ENCODE measurements around the gene OXLD1. TPM values are rescaled to one million over a fixed set of nuclear protein-coding genes. Genes with fewer than 3 reads are reported as not detected.
A peak's percentile ranks its signal among the peaks of the same experiment; 100 is the strongest.

Gene OXLD1
- total RNA-seq, 1 experiment from 2014 or later: 36.1 TPM

- H3K4me3 ChIP-seq (ENCODE audit: low read depth, low read length, poor library complexity, severe bottlenecking): no peak overlapping the region
- no peak overlapping the region for H3K27ac ChIP-seq (ENCODE audit: low read depth, low read length, poor library complexity, severe bottlenecking)
- H3K9me3 ChIP-seq (ENCODE audit: low read depth, low read length, poor library complexity, severe bottlenecking): no peaks in the 10 kb centered on the region
- no TSS peak for BruUV-seq (replicated peaks)
- no peak for TF ChIP-seq EZH2 (IDR thresholded peaks at IDR 0.05; ENCODE audit: borderline replicate concordance, low read depth, low read length, poor library complexity, severe bottlenecking)
- TF ChIP-seq, protein P1, sequence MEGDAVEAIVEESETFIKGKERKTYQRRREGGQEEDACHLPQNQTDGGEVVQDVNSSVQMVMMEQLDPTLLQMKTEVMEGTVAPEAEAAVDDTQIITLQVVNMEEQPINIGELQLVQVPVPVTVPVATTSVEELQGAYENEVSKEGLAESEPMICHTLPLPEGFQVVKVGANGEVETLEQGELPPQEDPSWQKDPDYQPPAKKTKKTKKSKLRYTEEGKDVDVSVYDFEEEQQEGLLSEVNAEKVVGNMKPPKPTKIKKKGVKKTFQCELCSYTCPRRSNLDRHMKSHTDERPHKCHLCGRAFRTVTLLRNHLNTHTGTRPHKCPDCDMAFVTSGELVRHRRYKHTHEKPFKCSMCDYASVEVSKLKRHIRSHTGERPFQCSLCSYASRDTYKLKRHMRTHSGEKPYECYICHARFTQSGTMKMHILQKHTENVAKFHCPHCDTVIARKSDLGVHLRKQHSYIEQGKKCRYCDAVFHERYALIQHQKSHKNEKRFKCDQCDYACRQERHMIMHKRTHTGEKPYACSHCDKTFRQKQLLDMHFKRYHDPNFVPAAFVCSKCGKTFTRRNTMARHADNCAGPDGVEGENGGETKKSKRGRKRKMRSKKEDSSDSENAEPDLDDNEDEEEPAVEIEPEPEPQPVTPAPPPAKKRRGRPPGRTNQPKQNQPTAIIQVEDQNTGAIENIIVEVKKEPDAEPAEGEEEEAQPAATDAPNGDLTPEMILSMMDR (conservative IDR thresholded peaks at IDR 0.05; ENCODE audit: low read depth, low read length): no peak
- POLR2A ChIA-PET (ENCODE audit: low non-redundant PET): no interaction called here
- H3K27me3 ChIP-seq (replicated peaks; ENCODE audit: insufficient read depth, low read depth, low read length, poor library complexity): no peaks in the 10 kb centered on the region
- no peaks in the 10 kb centered on the region for H3K36me3 ChIP-seq (ENCODE audit: insufficient read depth, low read length, poor library complexity, severe bottlenecking)
- H3K4me1 ChIP-seq (ENCODE audit: insufficient read depth, low read length, poor library complexity, severe bottlenecking): peaks cover 14% of the 10 kb centered on the region
- CTCF ChIA-PET: no interaction called here
- no peak for DNase-seq (ENCODE audit: low spot score)
- intact Hi-C loops (cut with micrococcal nuclease; ENCODE audit: unreplicated experiment): no loop called here
These were observed 26.4 kb downstream of the OXLD1 start for GRCh38 chr17:81640011-81640410.

DNA sequence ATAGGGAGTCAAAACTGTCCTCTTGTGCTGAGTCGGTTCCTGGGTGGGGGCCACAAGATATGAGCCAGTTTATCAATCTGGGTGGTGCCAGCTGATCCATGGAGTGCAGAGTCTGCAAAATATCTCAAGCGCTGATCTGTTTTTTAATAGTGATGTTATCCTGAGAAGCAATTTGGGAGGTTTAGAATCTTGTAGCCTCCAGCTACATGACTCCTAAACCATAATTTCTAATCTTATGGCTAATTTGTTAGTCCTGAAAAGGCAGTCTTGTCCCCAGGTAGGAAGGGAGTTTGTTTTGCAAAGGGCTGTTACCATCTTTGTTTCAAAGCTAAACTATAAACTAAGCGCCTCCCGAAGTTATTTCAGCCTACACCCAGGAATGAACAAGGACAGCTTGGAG is 27.7 kb downstream of the OXLD1 start:
- ChIA-PET POLR2A (ENCODE audit: low non-redundant PET) (interaction anchor here (0.6 kb wide), 1 partner anchor 784 kb away, joined by 4 read pairs; no protein-coding TSS in a partner anchor), CTCF (no interaction called here)
- no peak for TF ChIP-seq EZH2 (IDR thresholded peaks at IDR 0.05; ENCODE audit: borderline replicate concordance, low read depth, low read length, poor library complexity, severe bottlenecking)
- TF ChIP-seq, protein P1 (conservative IDR thresholded peaks at IDR 0.05; ENCODE audit: low read depth, low read length): no peak
- no peak for DNase-seq (ENCODE audit: low spot score)
- Histone ChIP-seq H3K9me3 (ENCODE audit: low read depth, low read length, poor library complexity, severe bottlenecking) (no peaks in the 10 kb centered on the region), H3K27ac (ENCODE audit: low read depth, low read length, poor library complexity, severe bottlenecking) (no peak overlapping the region), H3K36me3 (ENCODE audit: insufficient read depth, low read length, poor library complexity, severe bottlenecking) (no peaks in the 10 kb centered on the region), H3K4me1 (ENCODE audit: insufficient read depth, low read length, poor library complexity, severe bottlenecking) (peaks cover 18% of the 10 kb centered on the region), H3K27me3 (replicated peaks; ENCODE audit: insufficient read depth, low read depth, low read length, poor library complexity) (no peaks in the 10 kb centered on the region), H3K4me3 (ENCODE audit: low read depth, low read length, poor library complexity, severe bottlenecking) (no peak overlapping the region)
- BruUV-seq (replicated peaks): no TSS peak
- intact Hi-C loops (cut with micrococcal nuclease; ENCODE audit: unreplicated experiment): no loop called here

- intact Hi-C loops (cut with micrococcal nuclease; ENCODE audit: unreplicated experiment): no loop called here
- peak; percentile 93 for DNase-seq (ENCODE audit: low spot score)
- H3K36me3 ChIP-seq (ENCODE audit: insufficient read depth, low read length, poor library complexity, severe bottlenecking): peaks cover 1% of the 10 kb centered on the region
- ChIA-PET CTCF (no interaction called here), POLR2A (ENCODE audit: low non-redundant PET) (no interaction called here)
- H3K4me3 ChIP-seq (ENCODE audit: low read depth, low read length, poor library complexity, severe bottlenecking): peak within 1 kb of the TSS; percentile 89
- H3K9me3 ChIP-seq (ENCODE audit: low read depth, low read length, poor library complexity, severe bottlenecking): no peaks in the 10 kb centered on the region
- no TSS peak for BruUV-seq (replicated peaks)
- no peaks in the 10 kb centered on the region for H3K27me3 ChIP-seq (replicated peaks; ENCODE audit: insufficient read depth, low read depth, low read length, poor library complexity)
- TF ChIP-seq, protein P1 (conservative IDR thresholded peaks at IDR 0.05; ENCODE audit: low read depth, low read length): no peak
- TF ChIP-seq EZH2 (IDR thresholded peaks at IDR 0.05; ENCODE audit: borderline replicate concordance, low read depth, low read length, poor library complexity, severe bottlenecking): no peak
- H3K4me1 ChIP-seq (ENCODE audit: insufficient read depth, low read length, poor library complexity, severe bottlenecking): peaks cover 18% of the 10 kb centered on the region
- H3K27ac ChIP-seq (ENCODE audit: low read depth, low read length, poor library complexity, severe bottlenecking): peak within 1 kb of the TSS; percentile 94
These were observed 29.7 kb downstream of the OXLD1 start, which contains the start of the genes NPLOC4 and TSPAN10 for GRCh38 chr17:81636505-81637288. Gene NPLOC4, minus strand, starts transcription at chr17:81637112. Its CDS starts 182 bp downstream, at chr17:81636930. Gene TSPAN10, plus strand, starts transcription at chr17:81637196. Its CDS starts 5,217 bp downstream, at chr17:81642413.

Data from A673 (cell line).